HL-60 (cell line): Measurements from ENCODE around the gene HRAS.

Experiments
- DNase-seq, 2 experiments: peaks; one replicate each; pipeline ENCODE4 v3.0.0-alpha.2; 2010 to 2020; ENCODE audit warnings: low read depth in 1 of 2, low spot score in 1 of 2
- H3K27ac ChIP-seq: fragments of 250-450 bp; sonication (Bioruptor Pico); replicated peaks from 2 replicates; pipeline ENCODE4 v1.5.1; 2020; ENCODE audit warnings: mild to moderate bottlenecking, moderate library complexity
- H3K27me3 ChIP-seq: fragments of 250-450 bp; sonication (Bioruptor Pico); 2 replicates; pipeline ENCODE4 v1.5.1; 2021; ENCODE audit warnings: mild to moderate bottlenecking, moderate library complexity; ENCODE audit not compliant: insufficient read depth, poor library complexity, severe bottlenecking
- H3K4me3 ChIP-seq: replicated peaks from 2 replicates; pipeline ENCODE4 v1.5.1; 2011; ENCODE audit warnings: mild to moderate bottlenecking, control low read depth, low read length; ENCODE audit not compliant: insufficient read depth
- GABPA ChIP-seq: IDR thresholded peaks from 2 replicates; pipeline ENCODE4 v1.6.1; 2012; ENCODE audit warnings: low read depth
- POLR2AphosphoS5 ChIP-seq: IDR thresholded peaks from 2 replicates; pipeline ENCODE4 v1.6.1; 2012; ENCODE audit warnings: low read depth
- SPI1 ChIP-seq: IDR thresholded peaks from 2 replicates; pipeline ENCODE4 v1.6.1; 2012; ENCODE audit warnings: low read depth, mild to moderate bottlenecking, borderline replicate concordance
- TF ChIP-seq, protein P1 (sequence below): IDR thresholded peaks from one replicate; pipeline ENCODE4 v1.5.1; 2011; ENCODE audit warnings: low read length, control low read depth, inconsistent platforms; ENCODE audit not compliant: insufficient read depth
- TF ChIP-seq, protein P2 (sequence below): IDR thresholded peaks from 2 replicates; pipeline ENCODE4 v1.6.1; 2012; ENCODE audit warnings: low read depth; ENCODE audit not compliant: insufficient replicate concordance

Gene HRAS

DNA sequence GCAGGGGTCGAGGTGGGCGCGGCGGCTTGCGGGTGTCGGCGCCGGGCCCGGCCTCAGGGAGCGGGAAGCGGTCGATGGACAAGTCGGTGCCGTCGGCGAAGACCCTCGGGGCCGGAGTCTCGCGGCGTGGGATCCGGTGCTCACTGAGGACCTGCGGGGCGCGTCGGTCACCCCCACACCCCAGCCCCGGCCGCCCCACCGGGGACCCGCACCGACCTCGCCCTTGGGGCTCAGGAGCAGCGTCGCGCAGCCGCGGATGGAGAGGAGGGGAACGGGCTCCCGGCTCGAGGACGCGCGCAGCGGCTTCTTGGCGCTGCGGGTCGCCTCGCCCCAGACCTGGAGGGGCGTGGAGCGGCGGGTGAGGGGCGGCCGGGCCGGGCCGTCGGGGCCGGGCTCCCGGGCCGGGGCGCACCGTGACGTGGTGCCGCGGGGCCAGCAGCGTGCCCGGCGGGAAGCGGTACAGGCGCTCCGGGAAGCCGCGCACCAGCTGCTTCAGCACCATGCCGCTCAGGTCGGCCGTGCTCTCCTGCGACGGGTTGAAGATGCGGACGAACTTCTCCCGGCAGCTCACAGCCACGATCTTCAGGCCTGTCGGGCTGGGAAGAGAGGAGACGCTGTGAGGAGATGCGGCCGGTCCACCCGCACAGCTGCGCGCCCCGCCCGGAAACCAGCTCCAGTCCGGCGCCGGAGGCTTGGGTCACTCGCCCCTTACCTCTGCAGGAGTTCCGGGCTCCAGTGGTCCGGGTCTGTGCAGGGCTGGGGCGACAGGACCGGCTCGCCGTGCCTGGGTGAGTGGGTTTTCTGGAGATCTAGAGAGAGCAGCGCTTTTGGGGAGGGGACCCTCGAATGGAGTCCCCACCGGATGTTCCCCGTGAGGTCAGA lies 20.6 kb upstream of the HRAS start:
- Histone ChIP-seq H3K27me3 (peaks cover 30% of the 10 kb centered on the region), H3K4me3 (no peak overlapping the region), H3K27ac (no peak overlapping the region)
- TF ChIP-seq SPI1: no peak
- TF ChIP-seq POLR2AphosphoS5: no peak
- TF ChIP-seq, protein P1, sequence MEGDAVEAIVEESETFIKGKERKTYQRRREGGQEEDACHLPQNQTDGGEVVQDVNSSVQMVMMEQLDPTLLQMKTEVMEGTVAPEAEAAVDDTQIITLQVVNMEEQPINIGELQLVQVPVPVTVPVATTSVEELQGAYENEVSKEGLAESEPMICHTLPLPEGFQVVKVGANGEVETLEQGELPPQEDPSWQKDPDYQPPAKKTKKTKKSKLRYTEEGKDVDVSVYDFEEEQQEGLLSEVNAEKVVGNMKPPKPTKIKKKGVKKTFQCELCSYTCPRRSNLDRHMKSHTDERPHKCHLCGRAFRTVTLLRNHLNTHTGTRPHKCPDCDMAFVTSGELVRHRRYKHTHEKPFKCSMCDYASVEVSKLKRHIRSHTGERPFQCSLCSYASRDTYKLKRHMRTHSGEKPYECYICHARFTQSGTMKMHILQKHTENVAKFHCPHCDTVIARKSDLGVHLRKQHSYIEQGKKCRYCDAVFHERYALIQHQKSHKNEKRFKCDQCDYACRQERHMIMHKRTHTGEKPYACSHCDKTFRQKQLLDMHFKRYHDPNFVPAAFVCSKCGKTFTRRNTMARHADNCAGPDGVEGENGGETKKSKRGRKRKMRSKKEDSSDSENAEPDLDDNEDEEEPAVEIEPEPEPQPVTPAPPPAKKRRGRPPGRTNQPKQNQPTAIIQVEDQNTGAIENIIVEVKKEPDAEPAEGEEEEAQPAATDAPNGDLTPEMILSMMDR: no peak
- TF ChIP-seq, protein P2, sequence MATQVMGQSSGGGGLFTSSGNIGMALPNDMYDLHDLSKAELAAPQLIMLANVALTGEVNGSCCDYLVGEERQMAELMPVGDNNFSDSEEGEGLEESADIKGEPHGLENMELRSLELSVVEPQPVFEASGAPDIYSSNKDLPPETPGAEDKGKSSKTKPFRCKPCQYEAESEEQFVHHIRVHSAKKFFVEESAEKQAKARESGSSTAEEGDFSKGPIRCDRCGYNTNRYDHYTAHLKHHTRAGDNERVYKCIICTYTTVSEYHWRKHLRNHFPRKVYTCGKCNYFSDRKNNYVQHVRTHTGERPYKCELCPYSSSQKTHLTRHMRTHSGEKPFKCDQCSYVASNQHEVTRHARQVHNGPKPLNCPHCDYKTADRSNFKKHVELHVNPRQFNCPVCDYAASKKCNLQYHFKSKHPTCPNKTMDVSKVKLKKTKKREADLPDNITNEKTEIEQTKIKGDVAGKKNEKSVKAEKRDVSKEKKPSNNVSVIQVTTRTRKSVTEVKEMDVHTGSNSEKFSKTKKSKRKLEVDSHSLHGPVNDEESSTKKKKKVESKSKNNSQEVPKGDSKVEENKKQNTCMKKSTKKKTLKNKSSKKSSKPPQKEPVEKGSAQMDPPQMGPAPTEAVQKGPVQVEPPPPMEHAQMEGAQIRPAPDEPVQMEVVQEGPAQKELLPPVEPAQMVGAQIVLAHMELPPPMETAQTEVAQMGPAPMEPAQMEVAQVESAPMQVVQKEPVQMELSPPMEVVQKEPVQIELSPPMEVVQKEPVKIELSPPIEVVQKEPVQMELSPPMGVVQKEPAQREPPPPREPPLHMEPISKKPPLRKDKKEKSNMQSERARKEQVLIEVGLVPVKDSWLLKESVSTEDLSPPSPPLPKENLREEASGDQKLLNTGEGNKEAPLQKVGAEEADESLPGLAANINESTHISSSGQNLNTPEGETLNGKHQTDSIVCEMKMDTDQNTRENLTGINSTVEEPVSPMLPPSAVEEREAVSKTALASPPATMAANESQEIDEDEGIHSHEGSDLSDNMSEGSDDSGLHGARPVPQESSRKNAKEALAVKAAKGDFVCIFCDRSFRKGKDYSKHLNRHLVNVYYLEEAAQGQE: no peak
- no peak for TF ChIP-seq GABPA
- DNase-seq: peak in 1 of 2 experiments; percentile 40

DNA sequence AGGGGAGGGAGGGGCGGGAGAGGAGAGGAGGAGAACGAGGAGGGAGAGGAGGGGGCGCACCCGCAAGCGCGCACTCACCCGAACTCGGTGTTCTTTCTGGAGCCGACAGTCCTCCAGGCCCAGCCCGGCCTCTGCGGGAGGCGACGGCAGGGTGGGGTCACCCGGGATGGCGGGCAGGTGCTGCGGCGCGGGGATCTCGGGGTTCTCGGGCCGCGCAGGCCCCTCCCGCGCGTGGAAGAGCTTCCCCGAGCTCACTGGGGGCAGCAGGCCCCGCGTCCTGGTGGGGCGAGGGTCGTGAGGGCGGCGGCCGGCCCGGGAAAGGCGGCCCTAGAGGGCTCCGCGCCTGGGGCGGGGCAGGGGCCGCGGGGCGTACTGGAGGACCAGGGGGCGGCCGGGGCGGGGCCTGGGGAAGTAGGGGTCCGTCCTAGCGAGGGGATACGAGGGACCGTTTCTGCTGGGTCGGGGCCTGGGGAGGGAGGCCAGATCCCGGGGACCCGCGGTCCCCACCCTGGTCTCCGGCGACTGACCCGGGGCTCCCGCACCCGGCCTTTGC lies 19.9 kb upstream of the HRAS start:
- Histone ChIP-seq H3K4me3 (peak overlapping the region; percentile 30), H3K27me3 (peaks cover 30% of the 10 kb centered on the region), H3K27ac (no peak overlapping the region)
- TF ChIP-seq POLR2AphosphoS5 (no peak), SPI1 (no peak), GABPA (no peak)
- TF ChIP-seq, protein P2: no peak
- TF ChIP-seq, protein P1: no peak
- no peak for DNase-seq

DNA sequence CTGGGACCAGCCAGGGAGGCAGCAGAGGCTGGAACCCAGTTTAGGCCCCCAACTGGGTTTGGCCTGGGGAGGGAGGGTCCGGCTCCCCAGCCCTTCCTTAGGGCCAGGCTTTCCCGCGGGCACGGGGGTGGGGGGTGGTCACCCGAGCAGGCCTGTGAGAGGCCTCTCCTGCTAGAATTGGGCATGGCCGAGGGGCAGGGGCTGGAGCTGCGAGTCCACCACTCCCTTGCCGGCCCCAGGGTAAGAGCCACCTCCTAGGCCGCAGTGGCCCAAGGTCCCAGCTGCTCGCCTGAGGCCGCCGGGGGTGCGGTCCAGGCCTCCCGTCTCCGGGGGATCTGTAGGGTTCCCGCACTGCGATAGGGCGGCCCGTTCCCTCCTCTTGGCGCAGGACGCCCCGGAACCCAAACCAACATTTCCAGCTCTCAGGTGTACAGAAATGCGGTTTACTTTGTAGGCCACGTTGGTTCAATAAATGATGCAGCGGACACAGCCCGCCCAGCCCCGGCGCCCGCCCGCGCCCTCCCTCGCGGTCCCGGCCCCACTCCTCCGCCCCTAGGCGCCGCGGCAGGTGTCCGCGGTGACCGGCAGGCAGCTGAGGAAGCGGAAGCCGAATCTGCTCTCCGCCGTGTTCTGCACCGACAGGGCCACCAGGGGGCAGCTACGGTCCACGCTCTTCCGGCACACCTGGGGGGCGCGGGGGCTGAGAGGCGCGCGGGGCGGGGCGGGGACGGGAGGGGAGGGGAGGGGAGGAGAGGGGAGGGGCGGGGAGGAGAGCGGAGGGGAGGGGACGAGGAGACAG lies 19.3 kb upstream of the HRAS start:
- peak overlapping the region; percentile 30 for H3K4me3 ChIP-seq
- DNase-seq: peak; percentile 60 to 72
- H3K27me3 ChIP-seq: peaks cover 30% of the 10 kb centered on the region
- no peak overlapping the region for H3K27ac ChIP-seq
- no peak for TF ChIP-seq POLR2AphosphoS5
- TF ChIP-seq SPI1: peak; percentile 20; the same call in 1 of the 2 replicates
- TF ChIP-seq, protein P1: peak; percentile 28
- TF ChIP-seq, protein P2: no peak
- TF ChIP-seq GABPA: no peak
